GM21360 (cell line): ENCODE measurements around the gene P4HA2.

Experiments
- ATAC-seq: cut with Tn5 transposase; IDR thresholded peaks from one replicate; pipeline ENCODE4 v1.9.1; 2021; ENCODE audit warnings: mild to moderate bottlenecking, moderate library complexity; ENCODE audit not compliant: unreplicated experiment

Gene P4HA2

GRCh38 chr5:132227485-132228240, at the start of gene P4HA2:
P4HA2 (minus strand) TSS chr5:132227853; CDS start chr5:132218626, 9,227 bp downstream.
- peak; percentile 80 for ATAC-seq

- no peak for ATAC-seq
Measured at GRCh38 chr5:132277256-132277655, 49.6 kb upstream of the P4HA2 start.

GRCh38 chr5:132275367-132276220, 47.9 kb upstream of the P4HA2 start:
- ATAC-seq: no peak

GRCh38 chr5:132274050-132274792, 46.6 kb upstream of the P4HA2 start:
- no peak for ATAC-seq

- no peak for ATAC-seq
Measured at GRCh38 chr5:132273631-132274030, 46.0 kb upstream of the P4HA2 start.

GRCh38 chr5:132272311-132273210, 44.9 kb upstream of the P4HA2 start:
- ATAC-seq: no peak

- no peak for ATAC-seq
Measured at GRCh38 chr5:132271251-132272246, 43.9 kb upstream of the P4HA2 start.

- no peak for ATAC-seq
Measured at GRCh38 chr5:132270706-132271105, 43.1 kb upstream of the P4HA2 start.

- no peak for ATAC-seq
Measured at GRCh38 chr5:132270335-132270665, 42.6 kb upstream of the P4HA2 start.

- ATAC-seq: no peak
Measured at GRCh38 chr5:132269635-132270334, 42.1 kb upstream of the P4HA2 start.

GRCh38 chr5:132268769-132269551, 41.3 kb upstream of the P4HA2 start:
- peak; percentile 54 for ATAC-seq

- ATAC-seq: peak; percentile 13
Measured at GRCh38 chr5:132267931-132268768, 40.5 kb upstream of the P4HA2 start.

- no peak for ATAC-seq
Measured at GRCh38 chr5:132267166-132267739, 39.6 kb upstream of the P4HA2 start.

- ATAC-seq: no peak
Measured at GRCh38 chr5:132266836-132267160, 39.1 kb upstream of the P4HA2 start.

GRCh38 chr5:132266031-132266835, 38.6 kb upstream of the P4HA2 start:
- ATAC-seq: no peak
